SU-DHL-6 (cell line): ENCODE results near the gene RASA2.
A peak's percentile ranks its signal among the peaks of the same experiment; 100 is the strongest.

Experiments
- H2AFZ ChIP-seq: fragments of 200-600 bp; sonication (generic); 2 replicates; pipeline ENCODE4 v1.6.1; 2014; ENCODE audit warnings: low read depth, mild to moderate bottlenecking, moderate library complexity, mixed read lengths, antibody characterized with exemption, low read length; ENCODE audit not compliant: severe bottlenecking
- H3F3A ChIP-seq: fragments of 200-600 bp; shearing (Covaris generic); 2 replicates; pipeline ENCODE4 v1.6.0; 2016; ENCODE audit warnings: antibody characterized with exemption, mild to moderate bottlenecking; ENCODE audit not compliant: insufficient read depth
- H3K27ac ChIP-seq: fragments of 200-600 bp; sonication (generic); 2 replicates; pipeline ENCODE4 v1.5.1; 2016; ENCODE audit warnings: low read depth, mild to moderate bottlenecking, low read length, moderate library complexity, mixed read lengths
- H3K27me3 ChIP-seq: fragments of 200-600 bp; sonication (generic), shearing (Covaris generic); 2 replicates; pipeline ENCODE4 v1.6.0; 2014; ENCODE audit warnings: mild to moderate bottlenecking, low read length
- H3K36me3 ChIP-seq: fragments of 200-600 bp; sonication (generic); 2 replicates; pipeline ENCODE4 v1.6.1; 2014; ENCODE audit warnings: mild to moderate bottlenecking, low read length, mixed read lengths
- H3K4me2 ChIP-seq: fragments of 300-600, 200-600 bp; shearing (Covaris generic), sonication (generic); 2 replicates; pipeline ENCODE4 v1.6.0; 2014; ENCODE audit warnings: low read length, low read depth, mild to moderate bottlenecking; ENCODE audit not compliant: poor library complexity, severe bottlenecking
- H3K4me3 ChIP-seq: fragments of 200-600 bp; sonication (generic); 2 replicates; pipeline ENCODE4 v1.5.1; 2014; ENCODE audit warnings: antibody characterized with exemption, low read length, mild to moderate bottlenecking, mixed read lengths; ENCODE audit not compliant: insufficient read depth, poor library complexity, severe bottlenecking
- H3K79me2 ChIP-seq: fragments of 200-600 bp; sonication (generic); 2 replicates; pipeline ENCODE4 v1.6.1; 2014; ENCODE audit warnings: mild to moderate bottlenecking, low read length, moderate library complexity; ENCODE audit not compliant: insufficient read depth
- H3K9ac ChIP-seq: fragments of 200-600 bp; sonication (generic); 2 replicates; pipeline ENCODE4 v1.7.0; 2014; ENCODE audit warnings: mild to moderate bottlenecking, low read length
- H3K9me2 ChIP-seq: fragments of 200-600 bp; sonication (generic); replicated peaks from 2 replicates; pipeline ENCODE4 v1.6.1; 2014; ENCODE audit warnings: low read length; ENCODE audit not compliant: insufficient read depth
- H3K9me3 ChIP-seq: fragments of 200-600 bp; sonication (generic); 2 replicates; pipeline ENCODE4 v1.6.1; 2014; ENCODE audit warnings: low read length, mixed read lengths; ENCODE audit not compliant: insufficient read depth
- H4K20me1 ChIP-seq: fragments of 200-600 bp; sonication (generic); 2 replicates; pipeline ENCODE4 v1.6.1; 2014; ENCODE audit warnings: low read depth, mild to moderate bottlenecking, antibody characterized with exemption, low read length, moderate library complexity, mixed read lengths
- CTCF ChIP-seq: fragments of 200-600 bp; sonication (generic); IDR thresholded peaks from one replicate; pipeline ENCODE4 v1.5.1; 2017; ENCODE audit warnings: antibody characterized with exemption, mild to moderate bottlenecking, low read length, moderate library complexity; ENCODE audit not compliant: insufficient read depth, poor library complexity, severe bottlenecking
- EZH2phosphoT487 ChIP-seq: fragments of 200-600 bp; sonication (generic), shearing (Covaris generic); conservative IDR thresholded peaks from 2 replicates; pipeline ENCODE4 v1.6.1; 2018; ENCODE audit warnings: mild to moderate bottlenecking, antibody characterized with exemption, low read length, moderate library complexity, mixed read lengths

RASA2 gene

GRCh38 chr3:141485641-141486495, 959 bp upstream of the RASA2 start:
- Histone ChIP-seq H3K36me3 (no peaks in the 10 kb centered on the region), H3K27ac (no peak overlapping the region), H2AFZ (peak overlapping the region; percentile 92), H4K20me1 (0 out of 2 replicates have a peak, but pooled peaks cover 3% of the 10 kb centered on the region), H3K27me3 (no peaks in the 10 kb centered on the region), H3F3A (peaks cover 25% of the 10 kb centered on the region), H3K9ac (no peak overlapping the region), H3K9me3 (no peaks in the 10 kb centered on the region), H3K79me2 (peaks cover 28% of the 10 kb centered on the region), H3K9me2 (no peaks in the 10 kb centered on the region), H3K4me2 (peak overlapping the region; percentile 75), H3K4me3 (no peak overlapping the region)
- TF ChIP-seq EZH2phosphoT487 (no peak), CTCF (no peak)

DNA sequence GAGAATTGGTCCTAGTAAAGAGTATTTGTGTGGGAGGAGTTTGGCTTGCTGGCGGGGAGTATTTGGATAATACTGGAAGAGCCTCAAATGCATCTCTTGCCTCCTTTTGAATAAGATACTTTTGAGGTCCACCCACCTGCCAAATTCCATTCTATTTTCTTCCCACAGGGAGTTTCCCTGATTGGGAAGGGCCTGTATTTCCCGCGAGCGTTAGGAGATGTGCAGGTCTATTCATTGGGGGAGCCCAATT, 406 bp upstream of the RASA2 start:
- Histone ChIP-seq H3K27me3 (no peaks in the 10 kb centered on the region), H3K9me2 (no peaks in the 10 kb centered on the region), H2AFZ (peak overlapping the region; percentile 92), H3K79me2 (peaks cover 32% of the 10 kb centered on the region), H4K20me1 (0 out of 2 replicates have a peak, but pooled peaks cover 3% of the 10 kb centered on the region), H3F3A (peaks cover 25% of the 10 kb centered on the region), H3K9me3 (no peaks in the 10 kb centered on the region), H3K27ac (no peak overlapping the region), H3K36me3 (no peaks in the 10 kb centered on the region), H3K4me3 (peak overlapping the region; percentile 38), H3K9ac (peak overlapping the region; percentile 38; the same call in 1 of the 2 replicates), H3K4me2 (peak overlapping the region; percentile 75)
- no peak for TF ChIP-seq EZH2phosphoT487
- TF ChIP-seq CTCF = no peak

DNA sequence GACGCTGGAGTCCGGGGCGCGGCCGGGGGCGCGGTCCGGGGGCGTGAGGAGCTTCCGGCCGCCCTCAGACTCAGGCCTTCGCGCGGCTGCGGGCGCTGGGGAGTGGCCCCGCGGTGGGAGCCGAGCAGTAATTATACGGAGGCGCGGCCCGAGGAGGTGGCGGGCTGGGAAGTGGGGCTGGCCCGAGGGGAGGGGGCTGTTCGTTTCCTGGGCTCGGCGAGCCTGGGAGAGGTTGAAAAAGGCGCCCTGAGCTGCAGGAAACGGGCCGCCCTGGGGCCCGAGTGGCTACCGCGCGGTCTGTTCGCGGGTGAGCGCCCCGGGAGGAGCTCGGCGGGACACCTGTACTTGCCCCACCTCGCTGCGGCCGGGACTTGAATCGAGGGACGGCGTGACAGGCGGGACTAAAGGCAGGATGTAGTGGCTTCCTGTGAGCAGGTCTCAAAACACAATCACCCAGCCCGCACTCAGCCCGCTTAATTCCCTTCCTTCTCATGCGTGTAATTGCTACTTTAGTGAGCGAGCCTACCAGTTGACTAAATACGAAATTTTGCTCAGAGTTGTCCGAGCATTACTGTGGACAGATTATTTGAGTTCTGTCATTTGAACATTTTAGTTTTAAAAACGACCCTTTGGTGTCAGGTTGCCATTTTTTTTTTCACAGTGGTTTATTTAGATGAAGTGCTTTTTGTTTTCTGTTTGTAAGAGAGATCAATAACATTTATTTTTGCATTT, 860 bp downstream of the RASA2 start:
- no peaks in the 10 kb centered on the region for H3K27me3 ChIP-seq
- H3F3A ChIP-seq = peaks cover 25% of the 10 kb centered on the region
- H3K9me2 ChIP-seq = no peaks in the 10 kb centered on the region
- peak overlapping the region; percentile 92 for H3K9ac ChIP-seq
- no peaks in the 10 kb centered on the region for H3K9me3 ChIP-seq
- H4K20me1 ChIP-seq = peaks cover 14% of the 10 kb centered on the region; the same call in 1 of the 2 replicates
- H3K4me3 ChIP-seq = peak overlapping the region; percentile 94
- peak overlapping the region; percentile 80 for H3K27ac ChIP-seq
- H3K79me2 ChIP-seq = peaks cover 38% of the 10 kb centered on the region
- H2AFZ ChIP-seq = peak overlapping the region; percentile 94
- no peaks in the 10 kb centered on the region for H3K36me3 ChIP-seq
- no peak for TF ChIP-seq CTCF
- TF ChIP-seq EZH2phosphoT487 = no peak
- H3K4me2 ChIP-seq = peak overlapping the region; percentile 83
